Hematopoietic multipotent progenitor cell treated with erythropoietin and hydrocortisone succinate and interleukin-3 and kit ligand, for 4 days (in vitro differentiated cells): ENCODE measurements around the gene CCNT2.

Experiments used
- DNase-seq: peaks from one replicate; pipeline ENCODE4 v3.0.0-alpha.2; 2015

CCNT2 gene

GRCh38 chr2:134919341-134920210 lies 954 bp downstream of the CCNT2 start:
- peak; percentile 72 for DNase-seq

DNA sequence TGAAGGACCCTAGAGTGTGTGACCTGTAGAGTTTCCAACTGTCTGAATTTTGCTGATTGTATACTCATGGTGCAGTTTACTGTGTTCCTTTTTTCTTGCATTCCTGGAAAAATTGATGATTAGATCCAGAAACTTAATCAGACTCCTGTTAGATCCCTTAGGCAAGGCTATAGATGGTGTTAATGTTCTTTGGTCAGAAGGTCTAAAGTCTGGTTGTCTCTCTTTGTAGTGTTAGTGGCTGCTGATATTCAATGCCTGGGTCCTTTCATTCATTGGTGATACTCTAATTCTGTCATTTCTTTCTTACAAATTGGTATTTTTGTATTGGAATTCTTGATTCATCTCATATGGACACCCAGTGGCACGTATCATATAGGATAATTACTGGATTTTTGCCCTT lies 6.3 kb downstream of the CCNT2 start:
- no peak for DNase-seq

GRCh38 chr2:134926231-134926931 lies 7.8 kb downstream of the CCNT2 start:
- no peak for DNase-seq

- DNase-seq, result peak; percentile 36
Observed at GRCh38 chr2:134927195-134927594, 8.6 kb downstream of the CCNT2 start.

GRCh38 chr2:134932864-134933526 lies 14.4 kb downstream of the CCNT2 start:
- no peak for DNase-seq

DNA sequence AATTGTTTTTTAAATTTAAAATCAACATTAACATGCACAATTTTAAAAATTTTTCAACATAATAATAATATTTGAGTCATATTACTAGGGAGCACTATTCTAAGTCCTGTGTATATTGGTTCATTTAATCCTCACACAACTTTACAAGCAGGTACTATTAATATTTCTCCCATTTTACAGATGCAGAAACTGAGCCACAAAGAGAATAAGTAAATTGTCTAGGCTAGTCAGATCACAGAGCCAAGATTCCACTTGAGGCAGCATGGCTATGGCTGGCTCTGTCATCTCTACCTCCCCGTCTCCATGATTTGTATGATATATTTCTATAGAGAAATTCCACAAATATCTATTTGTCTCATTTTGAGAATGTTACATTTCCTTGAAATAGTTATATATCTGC lies 15.1 kb downstream of the CCNT2 start:
- no peak for DNase-seq

DNA sequence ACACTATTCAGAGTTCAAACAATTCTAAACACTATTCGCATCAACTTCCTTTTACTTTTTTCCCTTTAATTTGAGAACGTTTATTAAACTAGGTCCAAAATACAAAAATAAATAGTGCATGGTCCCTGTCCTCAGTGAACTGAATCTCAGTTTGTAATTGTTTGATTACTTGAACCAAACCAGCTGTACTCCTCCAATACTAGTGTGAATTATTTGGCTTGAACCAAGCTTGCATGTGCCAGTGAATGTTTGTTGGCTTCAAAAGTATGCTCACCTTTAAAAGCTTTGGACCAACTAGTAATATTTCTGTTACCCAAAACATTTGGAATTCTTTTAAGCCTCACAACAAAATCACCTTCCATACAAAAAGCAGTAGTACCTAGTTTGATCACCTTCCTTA lies 15.5 kb downstream of the CCNT2 start:
- no peak for DNase-seq

GRCh38 chr2:134934641-134935040 lies 16.0 kb downstream of the CCNT2 start:
- no peak for DNase-seq

DNA sequence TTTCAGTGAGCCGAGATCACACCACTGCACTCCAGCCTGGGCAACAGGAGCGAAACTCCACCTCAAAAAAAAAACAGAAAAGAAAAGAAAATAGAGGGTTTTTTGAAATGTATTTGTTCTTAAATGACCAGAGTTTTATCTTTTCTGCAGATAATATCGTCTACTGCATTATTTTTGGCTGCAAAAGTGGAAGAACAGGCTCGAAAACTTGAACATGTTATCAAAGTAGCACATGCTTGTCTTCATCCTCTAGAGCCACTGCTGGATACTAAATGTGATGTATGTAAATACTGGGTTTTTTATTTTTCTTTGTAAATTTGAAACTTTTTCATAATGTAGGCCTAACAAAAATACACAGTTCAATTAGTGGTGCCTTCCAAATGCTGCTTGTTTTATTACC lies 18.1 kb downstream of the CCNT2 start:
- peak; percentile 18 for DNase-seq

GRCh38 chr2:134943540-134943939 lies 24.9 kb downstream of the CCNT2 start:
- DNase-seq, result peak; percentile 45

DNA sequence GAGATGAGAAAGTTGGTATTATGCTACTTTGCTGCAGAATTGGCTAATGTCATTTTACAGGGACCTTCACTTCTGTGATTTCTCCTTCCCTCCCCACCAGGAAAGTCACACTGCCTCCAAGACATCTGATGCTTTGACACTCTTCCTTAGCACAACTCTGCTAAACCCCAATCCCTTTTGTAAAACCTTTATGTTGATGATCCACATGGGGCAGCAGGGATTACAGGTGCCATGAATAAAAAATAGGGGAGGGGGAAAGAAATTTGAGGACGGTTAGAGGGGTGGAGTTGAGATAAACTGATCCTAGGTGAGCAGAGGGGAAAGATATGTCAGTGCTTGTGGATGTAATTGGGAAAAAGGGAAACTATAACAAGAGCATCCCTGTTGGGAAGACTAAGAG lies 26.4 kb downstream of the CCNT2 start:
- DNase-seq, result no peak

GRCh38 chr2:134946073-134946472 lies 27.5 kb downstream of the CCNT2 start:
- no peak for DNase-seq

DNA sequence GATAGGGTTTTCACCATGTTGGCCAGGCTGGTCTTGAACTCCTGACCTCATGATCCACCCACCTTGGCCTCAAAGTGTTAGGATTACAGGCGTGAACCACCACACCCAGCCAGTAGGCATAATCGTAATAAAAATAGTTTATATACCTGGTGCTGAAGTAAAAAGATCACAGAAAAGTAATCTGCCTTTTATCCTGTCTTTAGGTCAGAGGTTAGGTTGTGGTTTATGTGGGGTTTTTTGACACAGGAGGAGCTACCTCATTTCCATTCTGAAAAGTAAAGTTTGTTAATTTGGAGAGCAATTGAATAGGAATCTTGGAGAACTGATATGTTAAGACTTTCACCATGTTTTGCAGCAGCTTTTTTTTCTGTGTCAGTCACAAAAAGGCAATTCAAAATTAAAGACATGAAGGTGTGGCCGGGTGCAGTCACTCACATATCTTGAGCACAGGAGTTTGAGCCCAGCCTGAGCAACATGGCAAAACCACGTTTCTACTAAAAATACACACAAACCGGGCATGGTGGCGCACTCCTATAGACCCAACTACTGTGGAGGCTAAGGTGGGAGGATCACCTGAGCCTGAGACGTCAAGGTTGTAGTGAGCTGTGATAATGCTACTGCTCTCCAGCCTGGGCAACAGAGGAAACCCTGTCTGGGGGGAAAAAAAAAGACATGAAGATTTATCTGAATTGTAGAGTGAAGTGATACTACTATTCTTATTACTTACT lies 31.5 kb downstream of the CCNT2 start:
- no peak for DNase-seq

- DNase-seq, result peak; percentile 18
Observed at GRCh38 chr2:134950886-134951285, 32.3 kb downstream of the CCNT2 start.

GRCh38 chr2:134952608-134953007 lies 34.0 kb downstream of the CCNT2 start:
- DNase-seq, result no peak

DNA sequence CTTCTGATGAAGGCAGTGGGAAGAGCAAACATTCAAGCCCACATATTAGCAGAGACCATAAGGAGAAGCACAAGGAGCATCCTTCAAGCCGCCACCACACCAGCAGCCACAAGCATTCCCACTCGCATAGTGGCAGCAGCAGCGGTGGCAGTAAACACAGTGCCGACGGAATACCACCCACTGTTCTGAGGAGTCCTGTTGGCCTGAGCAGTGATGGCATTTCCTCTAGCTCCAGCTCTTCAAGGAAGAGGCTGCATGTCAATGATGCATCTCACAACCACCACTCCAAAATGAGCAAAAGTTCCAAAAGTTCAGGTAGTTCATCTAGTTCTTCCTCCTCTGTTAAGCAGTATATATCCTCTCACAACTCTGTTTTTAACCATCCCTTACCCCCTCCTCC lies 35.4 kb downstream of the CCNT2 start:
- no peak for DNase-seq

DNA sequence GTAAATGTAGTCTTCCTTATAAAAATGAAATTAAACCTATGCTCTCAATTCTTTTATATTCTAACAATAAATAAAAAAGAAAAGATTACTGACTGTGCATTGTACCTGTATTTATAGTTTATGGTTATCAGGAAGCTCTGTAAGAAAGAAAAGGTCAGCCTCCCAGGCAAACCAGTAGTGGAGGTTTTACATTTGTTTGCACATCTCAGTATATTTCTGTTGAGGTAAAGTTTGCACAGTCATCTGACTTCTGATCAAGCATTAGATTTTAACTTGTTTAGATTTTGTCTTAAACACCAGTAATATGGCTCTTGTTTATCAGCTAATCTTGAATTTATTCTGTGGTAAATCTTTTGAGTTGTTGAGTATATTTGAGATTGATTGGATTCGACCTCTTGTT lies 37.1 kb downstream of the CCNT2 start:
- DNase-seq, result no peak

- DNase-seq, result no peak
Observed at GRCh38 chr2:134957477-134957876, 38.9 kb downstream of the CCNT2 start.

DNA sequence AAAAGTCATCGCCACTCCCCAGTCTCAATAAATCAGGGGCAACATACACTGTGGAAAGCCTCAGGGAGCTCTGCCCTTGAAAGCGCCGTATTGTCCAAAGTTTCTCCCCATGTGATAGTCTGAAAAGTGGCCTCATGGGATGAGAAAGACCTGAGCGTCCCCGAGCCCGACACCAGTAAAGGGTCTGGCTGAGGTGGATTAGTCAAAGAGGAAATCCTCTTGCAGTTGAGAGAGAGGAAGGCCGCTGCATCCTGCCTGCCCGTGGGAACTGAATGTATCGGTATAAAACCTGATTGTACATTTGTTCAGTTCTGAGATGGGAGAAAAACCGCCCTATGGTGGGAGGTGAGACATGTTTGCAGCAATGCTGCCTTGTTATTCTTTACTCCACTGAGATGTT lies 48.5 kb downstream of the CCNT2 start:
- peak; percentile 23 for DNase-seq

GRCh38 chr2:134973241-134974138 lies 54.9 kb downstream of the CCNT2 start:
- DNase-seq, result no peak

DNA sequence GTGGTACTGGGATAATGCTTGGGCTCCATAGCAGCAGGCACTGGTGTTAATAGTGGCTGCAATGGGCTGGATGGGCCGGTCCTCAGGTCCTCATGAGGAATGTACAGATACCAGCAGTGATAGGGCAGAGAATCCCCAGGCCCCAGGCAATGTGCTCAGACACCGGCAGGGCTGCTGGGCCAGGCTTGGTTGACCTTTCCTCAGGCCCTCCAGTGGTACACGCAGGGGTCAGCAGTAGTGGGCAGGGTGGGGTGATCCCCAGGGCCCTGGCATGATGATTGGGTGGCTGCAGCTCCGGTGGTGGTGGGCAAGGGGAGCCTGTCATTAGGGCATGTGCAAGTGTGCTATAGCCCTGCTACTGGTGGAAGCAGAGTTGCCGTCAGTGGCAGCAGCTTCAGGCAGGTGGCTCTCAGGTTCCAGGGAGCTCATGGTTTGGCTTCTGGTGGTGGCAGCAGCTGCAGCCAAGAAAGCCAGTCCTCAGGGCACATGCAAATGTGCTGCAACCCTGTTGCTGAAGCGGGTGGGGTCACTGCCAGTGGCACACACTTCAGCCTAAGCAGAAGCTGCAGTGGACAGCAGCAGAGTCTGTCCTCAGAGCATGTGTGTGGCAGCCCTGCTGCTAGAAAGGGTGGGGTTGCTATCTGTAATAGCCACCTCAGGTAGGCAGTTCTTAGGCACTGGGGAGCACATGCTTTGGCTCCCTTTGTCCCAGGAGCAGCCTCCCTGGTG lies 56.8 kb downstream of the CCNT2 start:
- no peak for DNase-seq
